CD4-positive, alpha-beta T cell treated with Interleukin-10 for 1 hour (primary cell): ENCODE measurements around the gene GAB2.

Source experiments
- DNase-seq: peaks from one replicate; pipeline ENCODE4 v3.0.0-alpha.2; 2020

GAB2 gene

GRCh38 chr11:78397398-78397797 is 20.2 kb downstream of the GAB2 start:
- peak; percentile 2 for DNase-seq

- no peak for DNase-seq
These were observed 22.0 kb downstream of the GAB2 start for GRCh38 chr11:78395597-78395996.

GRCh38 chr11:78392854-78393253 is 24.8 kb downstream of the GAB2 start:
- no peak for DNase-seq

GRCh38 chr11:78391424-78391823 is 26.2 kb downstream of the GAB2 start:
- DNase-seq: no peak

GRCh38 chr11:78390809-78391208 is 26.8 kb downstream of the GAB2 start:
- DNase-seq: no peak

GRCh38 chr11:78386215-78386941 is 31.2 kb downstream of the GAB2 start:
- no peak for DNase-seq

GRCh38 chr11:78385205-78385604 is 32.4 kb downstream of the GAB2 start:
- no peak for DNase-seq

GRCh38 chr11:78384231-78384630 is 33.4 kb downstream of the GAB2 start:
- DNase-seq: no peak

GRCh38 chr11:78381865-78382264 is 35.8 kb downstream of the GAB2 start:
- DNase-seq: no peak

GRCh38 chr11:78380615-78381051 is 37.0 kb downstream of the GAB2 start:
- no peak for DNase-seq

- DNase-seq: no peak
These were observed 38.5 kb downstream of the GAB2 start for GRCh38 chr11:78379039-78379670.

GRCh38 chr11:78377625-78378418 is 39.8 kb downstream of the GAB2 start:
- DNase-seq: no peak

- DNase-seq: no peak
These were observed 40.8 kb downstream of the GAB2 start for GRCh38 chr11:78376858-78377257.

- DNase-seq: no peak
These were observed 42.7 kb downstream of the GAB2 start for GRCh38 chr11:78374917-78375316.

GRCh38 chr11:78373689-78374088 is 43.9 kb downstream of the GAB2 start:
- DNase-seq: no peak

GRCh38 chr11:78372114-78372768 is 45.4 kb downstream of the GAB2 start:
- no peak for DNase-seq

GRCh38 chr11:78371221-78371891 is 46.3 kb downstream of the GAB2 start:
- DNase-seq: no peak

- DNase-seq: no peak
These were observed 47.0 kb downstream of the GAB2 start for GRCh38 chr11:78370406-78371172.

- no peak for DNase-seq
These were observed 52.2 kb downstream of the GAB2 start for GRCh38 chr11:78365381-78365792.

- no peak for DNase-seq
These were observed 53.4 kb downstream of the GAB2 start for GRCh38 chr11:78364128-78364751.

GRCh38 chr11:78363024-78363619 is 54.5 kb downstream of the GAB2 start:
- no peak for DNase-seq
